GM18511 (cell line): ENCODE measurements around the gene NUAK1.

ENCODE experiments used
- ATAC-seq: cut with Tn5 transposase; IDR thresholded peaks from one replicate; pipeline ENCODE4 v1.9.1; 2021; ENCODE audit warnings: mild to moderate bottlenecking, moderate library complexity; ENCODE audit not compliant: unreplicated experiment

The NUAK1 gene

DNA sequence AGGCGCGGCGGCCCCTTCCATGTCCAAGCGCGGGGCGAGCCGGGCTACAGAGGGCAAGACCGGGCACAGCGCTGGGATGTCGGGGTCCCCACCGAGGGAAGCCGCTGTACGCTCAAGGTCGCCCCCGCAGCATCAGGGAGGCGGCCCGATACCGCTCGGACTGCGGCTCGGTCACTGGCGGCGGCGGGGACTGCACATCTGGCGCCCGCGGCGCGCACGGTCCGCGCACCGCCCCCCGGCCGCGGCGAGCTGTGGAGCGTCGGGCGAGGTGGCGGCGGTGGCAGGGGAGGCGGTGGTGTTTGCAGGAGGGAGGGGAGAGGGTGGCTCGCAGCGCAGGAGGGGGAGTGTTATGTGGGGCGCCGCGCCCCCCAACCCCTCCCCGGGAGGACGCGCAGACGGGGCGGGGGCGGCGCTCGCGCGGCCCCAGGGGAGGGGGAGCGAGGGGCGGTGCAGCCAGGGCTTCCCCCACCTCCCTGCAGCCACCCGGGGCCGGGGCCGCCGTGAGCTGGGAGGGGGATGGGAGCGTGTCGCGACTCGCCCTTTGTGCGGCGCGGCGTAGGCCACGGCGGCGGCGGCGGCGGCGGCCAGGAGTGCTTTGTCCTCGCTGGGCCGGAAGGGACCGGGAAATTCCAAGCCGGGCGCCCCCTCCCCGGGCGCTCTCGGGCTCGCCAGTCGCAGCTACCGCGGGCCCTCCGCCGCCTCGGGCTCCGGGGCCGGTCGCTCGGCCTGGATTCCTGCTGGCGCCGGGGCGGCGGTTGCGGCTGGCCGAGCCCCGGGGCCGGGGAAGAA lies at the start of gene NUAK1:
Gene NUAK1 (minus strand): TSS at position 322 of the 789 bp plus-strand sequence. CDS start 301 bp downstream, at position 21.
- ATAC-seq = no peak

DNA sequence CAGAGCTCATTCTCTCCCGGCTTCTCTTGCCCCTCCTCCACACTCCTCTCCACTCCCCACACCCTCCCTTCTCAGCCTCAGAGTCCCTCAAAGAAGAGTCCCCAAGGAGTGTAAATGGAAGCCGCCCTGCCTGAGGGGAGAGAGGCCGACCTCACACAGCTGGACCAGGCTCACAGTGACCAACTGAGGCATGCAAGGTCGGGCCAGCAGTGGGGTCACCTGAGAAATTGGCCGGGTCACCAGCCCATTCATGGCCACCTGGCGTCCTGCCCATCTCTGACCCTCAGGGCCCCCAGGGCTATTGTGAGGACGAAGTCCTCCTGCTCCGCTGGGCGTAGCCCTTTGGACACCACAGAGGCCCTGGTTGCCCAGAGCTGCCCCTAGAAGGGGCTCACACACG lies 49.5 kb upstream of the NUAK1 start:
- ATAC-seq = no peak

DNA sequence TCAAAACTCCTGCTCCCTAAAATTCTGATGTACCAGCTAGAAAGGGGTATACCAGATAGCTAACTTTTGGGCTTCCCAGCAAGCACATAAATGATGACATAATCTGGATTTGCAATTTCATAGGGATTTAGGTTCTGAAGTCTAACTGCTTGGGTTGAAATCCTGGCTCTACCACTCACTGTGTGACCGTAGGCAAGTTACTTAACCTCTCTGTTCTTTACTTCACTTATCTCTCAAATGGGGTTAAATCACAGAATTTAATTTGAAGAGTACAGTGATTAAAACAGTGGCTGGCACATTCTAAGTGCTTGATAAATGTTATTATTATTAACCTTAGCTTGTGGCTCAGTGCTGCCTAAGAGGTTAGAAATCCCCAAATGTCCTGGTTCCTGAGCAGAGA lies 49.1 kb upstream of the NUAK1 start:
- no peak for ATAC-seq

DNA sequence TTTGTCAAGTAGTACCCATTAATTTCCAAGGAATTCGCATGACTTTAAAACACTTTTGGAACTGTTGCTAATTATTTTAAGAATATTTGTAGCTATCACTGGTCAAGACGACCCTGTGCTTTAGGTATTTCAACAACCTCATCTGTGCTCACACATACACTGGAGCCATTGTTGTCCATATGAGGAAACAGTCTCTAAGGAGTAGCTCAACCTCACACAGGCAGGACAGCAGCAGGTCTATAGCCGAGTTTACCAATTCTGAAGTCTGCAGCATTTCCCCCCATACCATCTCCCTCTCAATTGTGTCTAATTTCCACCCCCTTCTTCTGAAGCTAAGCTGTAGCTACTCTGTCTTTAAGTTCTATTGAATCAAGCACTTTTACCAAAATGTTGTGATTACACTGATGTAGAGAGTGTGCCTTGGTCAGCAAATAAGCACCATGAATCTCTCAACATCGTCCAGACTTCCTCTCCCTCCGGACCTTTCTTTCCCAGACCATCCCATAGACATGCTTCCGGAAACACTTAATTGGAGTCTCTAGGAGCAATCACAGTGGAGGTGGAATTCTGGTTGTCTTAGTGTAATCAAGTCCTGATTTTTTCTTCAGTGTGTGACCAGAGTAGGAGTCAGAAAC lies 48.5 kb upstream of the NUAK1 start:
- ATAC-seq = no peak

DNA sequence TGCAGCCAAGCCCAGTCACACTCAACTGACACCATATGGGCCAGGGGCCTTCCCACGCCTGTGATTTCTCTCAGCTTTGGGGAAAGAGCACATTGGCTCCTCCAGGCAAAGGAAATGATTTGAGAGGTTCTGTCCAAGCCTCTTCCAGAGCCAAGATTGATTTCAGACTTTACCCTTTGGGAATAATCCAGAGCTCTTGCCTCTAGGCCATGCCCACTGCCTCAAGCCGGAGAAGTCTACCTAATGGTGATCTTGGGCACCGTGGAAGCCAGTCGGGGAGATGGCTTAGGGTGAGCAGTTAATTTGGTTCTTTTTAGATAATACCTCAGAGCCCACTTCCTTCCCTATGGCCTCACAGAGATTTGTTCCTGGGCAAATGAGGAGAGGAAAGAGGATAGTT lies 45.0 kb upstream of the NUAK1 start:
- ATAC-seq = no peak

DNA sequence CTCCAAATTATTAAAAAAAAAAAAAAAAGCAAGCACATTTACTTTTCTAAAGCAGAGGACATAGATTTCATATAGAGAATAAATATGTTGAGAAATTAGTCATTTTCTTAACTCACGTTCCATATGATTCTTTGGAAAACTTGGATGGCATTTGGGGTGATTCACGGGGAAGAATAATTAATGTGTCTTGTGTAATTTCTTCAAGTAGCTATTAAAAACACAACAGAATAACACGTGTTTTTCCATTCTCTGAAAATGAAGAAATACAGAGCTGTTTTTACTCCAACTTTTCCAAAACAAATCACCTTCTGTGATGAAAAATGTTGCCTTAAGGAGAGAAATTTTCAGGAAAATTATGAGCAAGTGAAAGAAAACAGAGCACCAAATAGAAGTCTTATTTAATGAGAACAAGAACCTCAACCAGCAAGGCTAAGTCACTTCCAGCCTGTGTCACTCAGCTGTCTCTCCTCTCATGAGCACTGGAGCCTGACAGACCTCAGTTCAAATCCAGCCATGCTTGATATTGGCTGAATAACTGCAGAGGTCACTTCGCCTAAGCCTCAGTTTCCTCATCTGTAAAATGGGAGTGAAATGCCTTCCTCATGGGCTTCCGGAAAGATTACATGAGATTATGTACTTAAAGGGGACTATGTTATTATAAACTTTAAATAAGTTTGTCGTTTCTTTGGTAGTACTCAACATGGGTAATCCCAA lies 42.8 kb upstream of the NUAK1 start:
- no peak for ATAC-seq

DNA sequence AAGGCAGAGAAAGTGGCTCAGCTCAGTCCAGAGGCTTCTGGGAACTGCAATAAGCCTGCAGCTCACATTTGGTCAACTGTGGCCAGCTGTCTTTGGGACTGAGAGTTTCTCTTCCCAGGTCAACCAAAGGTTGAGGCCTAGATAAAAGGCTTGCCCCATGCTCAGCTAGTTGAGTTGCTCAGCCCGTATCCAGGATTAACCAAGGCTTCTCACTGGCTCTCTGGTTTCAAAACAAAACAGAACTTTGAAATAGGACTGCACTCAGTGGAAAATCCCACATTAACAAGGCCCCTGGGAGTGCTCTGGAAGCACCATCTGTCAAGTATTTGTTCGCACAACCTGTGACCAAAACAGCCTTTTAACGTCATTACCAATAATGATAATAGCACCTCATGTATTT lies 40.3 kb upstream of the NUAK1 start:
- no peak for ATAC-seq

DNA sequence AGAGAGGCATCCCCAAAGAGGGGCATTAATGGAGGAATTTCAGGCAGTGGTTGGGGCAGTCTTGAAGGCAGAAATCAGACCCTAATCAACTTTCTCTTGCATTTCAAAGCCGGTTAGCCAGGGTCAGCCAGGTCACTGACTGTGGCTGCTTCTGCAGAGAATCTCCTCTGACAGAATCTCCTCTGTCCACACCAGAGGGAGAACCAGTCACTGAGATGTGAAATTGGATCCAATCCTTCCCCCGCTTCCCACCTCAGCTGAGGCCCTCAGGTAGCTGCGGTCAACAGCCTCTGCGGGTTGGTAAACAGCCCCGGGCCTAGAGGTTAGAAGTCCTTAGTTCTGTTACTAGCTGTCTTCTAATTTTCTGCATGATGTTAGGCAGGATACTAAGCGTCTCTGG lies 39.8 kb upstream of the NUAK1 start:
- ATAC-seq = no peak

DNA sequence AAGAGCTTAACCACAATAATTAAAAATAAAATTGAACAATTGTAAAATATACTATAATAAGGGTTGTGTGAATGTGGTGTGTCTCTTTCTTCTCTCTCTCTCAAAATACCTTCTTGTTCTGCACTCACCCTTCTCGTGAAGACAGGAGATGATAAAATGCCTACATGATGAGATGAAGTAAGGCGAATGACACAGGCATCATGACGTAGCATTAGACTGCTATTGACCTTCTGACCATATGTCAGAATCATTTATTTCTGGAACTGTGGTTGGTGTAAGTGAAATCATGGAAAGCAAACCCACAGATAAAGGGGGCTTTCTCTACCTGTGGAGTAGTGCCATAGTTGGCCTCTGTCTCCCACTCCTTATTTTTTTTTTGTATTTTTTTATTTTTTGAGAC lies 37.8 kb upstream of the NUAK1 start:
- no peak for ATAC-seq

DNA sequence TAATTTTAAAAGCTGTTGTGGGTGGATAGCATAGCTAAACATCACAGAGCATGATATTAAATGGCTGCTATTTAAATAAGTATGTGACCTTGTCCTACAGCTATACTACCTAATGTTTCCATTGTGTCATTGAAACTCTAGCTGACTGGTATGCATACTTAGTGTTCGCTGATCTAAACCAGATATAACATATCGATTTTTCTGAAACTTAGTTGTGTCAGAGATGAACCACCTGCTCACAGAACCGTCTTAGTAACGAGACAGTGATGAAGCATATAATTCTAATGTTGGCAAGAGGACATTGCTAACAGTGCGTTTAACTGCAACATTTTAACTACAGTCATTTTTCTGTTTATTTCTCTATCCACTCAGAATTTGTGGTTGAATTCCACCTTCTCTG lies 36.1 kb upstream of the NUAK1 start:
- ATAC-seq = no peak

DNA sequence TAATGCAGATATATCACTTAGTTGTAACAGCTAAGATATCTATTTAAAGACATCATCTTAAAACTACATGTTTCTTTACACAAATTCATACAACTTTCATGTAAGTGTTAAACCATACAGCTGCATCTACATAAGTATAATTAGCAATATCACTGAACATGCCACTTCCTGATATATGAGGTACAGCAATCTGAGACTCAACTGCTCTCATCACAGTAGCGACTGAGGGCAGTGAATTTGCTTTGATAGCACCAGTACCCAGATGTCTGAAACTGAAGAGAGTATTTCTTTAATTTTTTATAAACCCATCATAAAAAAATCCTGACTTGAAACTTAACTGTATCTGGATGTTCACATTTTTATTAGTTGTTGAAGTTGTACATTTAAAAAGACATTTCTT lies 34.7 kb upstream of the NUAK1 start:
- no peak for ATAC-seq

DNA sequence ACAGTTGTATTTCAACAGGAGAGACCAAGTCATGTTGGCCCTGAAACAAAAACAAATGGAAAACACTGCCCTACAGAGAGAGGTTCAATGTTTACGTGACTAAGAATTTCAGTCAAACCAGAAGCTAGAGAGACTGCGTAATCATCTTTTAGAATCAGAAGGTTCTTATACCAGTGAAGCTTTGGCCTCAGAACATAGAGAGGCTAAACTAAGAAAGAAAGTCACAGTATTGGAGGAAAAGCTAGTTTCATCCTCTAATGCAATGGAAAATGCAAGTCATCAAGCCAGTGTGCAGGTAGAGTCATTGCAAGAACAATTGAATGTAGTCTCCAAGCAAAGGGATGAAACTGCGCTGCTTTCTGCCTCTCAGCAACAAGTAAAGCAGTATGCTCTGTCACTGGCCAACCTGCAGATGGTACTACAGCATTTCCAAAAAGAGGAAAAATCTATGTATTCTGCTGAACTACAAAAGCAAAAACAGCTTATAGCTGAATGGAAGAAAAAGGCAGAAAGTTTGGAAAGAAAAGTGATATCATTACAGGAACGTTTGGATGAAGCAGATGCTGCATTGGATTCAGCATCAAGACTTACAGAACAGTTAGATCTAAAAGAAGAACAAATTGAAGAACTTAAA lies 32.5 kb upstream of the NUAK1 start:
- ATAC-seq = no peak

DNA sequence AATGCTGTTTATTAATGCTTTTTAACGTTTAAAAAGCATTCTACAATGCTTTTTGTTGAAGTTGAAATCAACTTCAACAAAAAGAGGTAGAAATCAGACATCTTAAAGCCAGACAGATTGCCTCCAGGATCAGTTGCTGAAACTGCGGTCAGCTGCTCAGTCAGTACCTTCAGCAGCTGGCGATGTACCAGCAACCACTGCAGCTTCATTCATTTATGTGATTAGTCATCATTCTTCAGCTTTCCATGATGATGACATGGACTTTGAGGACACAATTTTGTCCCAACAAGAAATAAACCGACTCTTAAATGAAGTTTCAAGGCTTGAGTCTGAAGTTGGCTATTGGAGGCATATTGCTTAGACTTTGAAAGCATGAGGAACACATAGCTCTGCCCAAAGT lies 31.5 kb upstream of the NUAK1 start:
- no peak for ATAC-seq

DNA sequence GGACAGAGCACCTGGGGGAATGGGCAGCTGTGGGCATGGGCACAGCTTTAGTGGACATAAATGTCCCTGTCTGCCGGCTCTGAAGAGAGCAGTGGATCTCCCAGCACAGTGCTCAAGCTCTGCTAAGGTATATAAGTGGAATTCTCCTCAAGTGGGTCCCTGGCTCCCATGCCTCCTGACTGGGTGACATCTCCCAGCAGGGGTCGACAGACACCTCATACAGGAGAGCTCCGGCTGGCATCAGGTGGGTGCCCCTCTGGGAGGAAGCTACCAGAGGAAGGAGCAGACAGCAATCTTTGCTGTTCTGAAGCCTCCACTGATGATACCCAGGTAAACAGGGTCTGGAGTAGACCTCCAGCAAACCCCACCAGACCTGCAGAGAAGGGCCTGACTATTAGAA lies 25.0 kb upstream of the NUAK1 start:
- no peak for ATAC-seq

DNA sequence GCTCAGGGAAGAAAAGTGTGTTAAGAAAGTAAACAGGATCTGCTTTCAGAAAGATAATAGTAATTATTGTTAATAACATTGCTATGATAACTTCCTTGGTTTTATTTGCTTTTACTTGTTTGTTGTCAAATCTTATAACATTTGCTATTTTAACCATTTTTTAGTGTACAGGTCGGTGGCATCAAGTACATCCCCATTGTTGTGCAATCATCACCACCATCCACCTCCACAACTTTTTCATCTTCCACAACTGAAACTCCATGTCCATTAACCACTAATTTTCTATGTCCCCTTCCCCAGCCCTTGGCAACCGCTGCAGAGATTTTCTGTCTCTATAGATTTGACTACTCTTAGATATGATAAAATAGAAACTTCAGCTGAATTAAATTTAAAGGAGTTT lies 22.7 kb upstream of the NUAK1 start:
- ATAC-seq = no peak

DNA sequence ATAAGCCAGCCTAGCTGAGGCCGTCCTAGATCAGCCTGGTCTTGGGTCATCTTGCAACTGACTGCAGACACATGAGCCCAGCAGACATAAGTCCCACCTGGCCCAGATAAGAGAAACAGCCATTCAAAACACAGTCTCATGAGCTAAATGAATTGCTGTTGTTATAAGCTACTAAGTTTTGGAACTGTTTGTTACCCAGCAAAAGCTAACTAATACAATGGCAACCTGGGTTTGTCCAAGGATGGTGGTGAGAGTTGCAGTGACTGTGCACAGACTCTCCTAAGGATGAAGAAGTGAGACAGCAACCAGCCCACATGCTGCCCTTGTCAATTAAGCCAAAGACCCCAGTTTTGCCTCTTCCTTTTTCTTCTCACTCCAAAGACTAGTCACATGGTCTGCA lies 22.2 kb upstream of the NUAK1 start:
- ATAC-seq = no peak

DNA sequence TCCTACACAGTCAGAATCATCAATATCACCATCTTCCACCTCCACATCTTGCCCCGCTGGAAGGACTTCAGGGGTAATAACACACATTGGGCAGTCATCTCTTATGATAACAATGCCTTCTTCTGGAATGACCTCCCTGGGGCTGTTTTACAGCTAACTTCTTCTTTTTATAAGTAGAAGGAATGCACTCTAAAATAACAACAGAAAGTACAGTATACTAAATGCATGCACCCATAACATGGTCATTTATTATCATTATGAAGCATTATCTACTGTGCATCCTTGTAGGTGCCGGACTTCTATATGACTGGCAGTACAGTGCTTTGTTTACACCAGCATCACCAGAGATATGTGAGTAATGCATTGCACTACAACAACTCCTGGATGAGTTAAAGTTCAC lies 19.0 kb upstream of the NUAK1 start:
- ATAC-seq = no peak

DNA sequence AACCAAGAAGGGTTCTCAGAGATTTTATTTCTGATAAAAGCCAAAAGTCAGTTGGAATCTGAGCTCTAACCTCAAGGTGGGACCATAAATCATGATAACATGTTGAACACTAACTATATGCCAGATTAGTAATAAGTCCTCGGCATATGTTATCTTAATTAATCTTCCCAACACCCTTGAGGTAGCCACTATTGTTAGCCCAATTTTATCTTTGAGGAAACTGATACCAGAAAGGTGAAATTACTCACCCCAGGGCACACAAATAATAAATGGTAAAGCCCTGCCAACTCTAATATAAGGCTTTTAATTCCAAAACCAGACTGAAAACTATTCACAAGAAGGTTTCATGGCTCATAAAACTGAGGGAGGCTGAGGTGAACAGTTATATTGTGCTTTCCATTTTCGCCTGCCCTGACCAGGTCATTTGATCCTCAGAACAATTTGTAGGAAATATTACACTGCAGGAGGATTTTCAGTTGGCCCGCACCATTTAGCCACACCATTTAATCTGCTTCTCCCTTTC lies 16.1 kb upstream of the NUAK1 start:
- no peak for ATAC-seq

DNA sequence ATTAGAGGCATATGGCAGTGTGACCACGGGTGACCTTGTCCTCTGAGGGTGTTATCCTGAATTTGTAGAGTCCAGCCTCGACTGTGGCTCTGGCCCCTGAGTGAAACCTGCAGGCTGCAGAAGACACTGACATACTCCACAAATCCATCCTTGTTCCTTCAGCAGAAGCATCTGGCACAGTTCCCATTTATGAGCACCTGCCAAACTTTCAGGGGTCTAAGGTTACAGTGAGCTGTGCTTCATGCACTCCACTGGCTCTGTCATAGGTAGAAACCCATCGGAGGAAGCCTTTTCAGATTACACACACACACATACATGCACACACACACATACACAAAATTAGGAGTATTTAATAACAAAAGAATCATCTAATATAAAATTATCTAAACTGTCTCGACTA lies 13.6 kb upstream of the NUAK1 start:
- no peak for ATAC-seq

DNA sequence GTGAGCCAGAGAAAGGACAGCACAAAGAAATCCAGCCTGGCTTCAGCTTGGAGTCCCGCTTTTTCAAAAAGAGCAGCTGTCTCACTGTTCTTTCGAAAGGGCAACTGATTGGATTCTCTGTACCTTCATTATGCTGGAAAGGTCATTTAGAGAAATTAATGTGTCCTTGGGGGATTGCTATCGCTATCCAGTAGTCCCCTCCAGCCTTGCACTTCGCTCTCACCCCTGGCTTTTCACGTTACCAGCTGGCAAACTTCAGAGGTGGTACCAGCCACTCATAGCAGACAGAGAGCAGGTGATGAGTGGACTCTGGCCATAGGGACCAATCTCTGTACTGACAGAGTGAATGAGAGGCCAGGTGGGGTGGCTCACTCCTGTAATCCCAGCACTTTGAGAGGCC lies 11.8 kb upstream of the NUAK1 start:
- no peak for ATAC-seq

DNA sequence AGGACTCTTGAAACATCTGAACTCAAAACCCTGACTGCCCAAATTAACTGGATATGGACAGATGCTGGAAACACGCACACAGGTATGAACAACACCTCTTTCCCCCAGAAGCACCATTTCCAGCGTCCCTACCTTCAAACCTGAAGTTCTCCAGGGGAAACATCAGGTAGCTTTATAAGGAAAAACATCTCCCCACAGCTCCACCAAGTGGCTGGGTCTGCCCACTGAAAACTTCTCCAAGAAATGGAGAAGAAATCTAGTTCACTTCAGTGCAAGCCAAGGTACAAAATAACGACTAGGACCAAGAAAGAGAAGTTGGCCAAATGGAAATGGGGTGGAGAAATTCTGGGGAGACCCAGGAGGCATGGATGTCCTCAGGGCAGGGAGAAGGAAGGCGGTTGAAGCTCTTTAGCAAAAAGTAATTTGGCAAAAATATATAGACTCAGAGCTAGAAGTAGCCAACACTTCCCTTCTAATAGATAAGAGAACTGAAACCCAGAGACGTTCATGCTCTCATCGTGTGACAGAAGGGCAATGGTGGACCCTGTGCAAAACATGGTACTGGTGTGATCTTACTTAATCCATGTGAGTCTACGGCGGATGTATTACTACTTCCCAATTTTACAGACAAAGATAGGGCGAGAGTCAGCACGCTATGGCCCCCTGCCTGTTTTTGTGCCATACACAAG lies 10.5 kb upstream of the NUAK1 start:
- ATAC-seq = no peak
